GM18508 (cell line): ENCODE measurements around the gene SIRT3.
"Not testable (repeated sequence)": the region's sequence is repeated elsewhere in the genome, so short reads cannot be mapped to it uniquely, and the experiment has no call there.

Source experiments
- ATAC-seq: cut with Tn5 transposase; IDR thresholded peaks from one replicate; pipeline ENCODE4 v1.9.1; 2021; ENCODE audit warnings: moderate number of reproducible peaks; ENCODE audit not compliant: insufficient read depth, unreplicated experiment

Gene SIRT3

GRCh38 chr11:206002-206384, 30.1 kb downstream of the SIRT3 start:
- ATAC-seq: no peak

- no peak for ATAC-seq
Observed at GRCh38 chr11:205221-206001, 30.7 kb downstream of the SIRT3 start.

- ATAC-seq: no peak
Observed at GRCh38 chr11:204587-205109, 31.5 kb downstream of the SIRT3 start.

GRCh38 chr11:203945-204586, 32.1 kb downstream of the SIRT3 start:
- no peak for ATAC-seq

GRCh38 chr11:203056-203944, 32.8 kb downstream of the SIRT3 start:
- no peak for ATAC-seq

GRCh38 chr11:202490-202889, 33.7 kb downstream of the SIRT3 start:
- ATAC-seq: no peak

- no peak for ATAC-seq
Observed at GRCh38 chr11:201966-202365, 34.2 kb downstream of the SIRT3 start.

GRCh38 chr11:200224-201003, 35.7 kb downstream of the SIRT3 start:
- no peak for ATAC-seq

- ATAC-seq: no peak
Observed at GRCh38 chr11:199782-200181, 36.4 kb downstream of the SIRT3 start.

GRCh38 chr11:199004-199581, 37.0 kb downstream of the SIRT3 start:
- ATAC-seq: no peak

GRCh38 chr11:198236-198806, 37.8 kb downstream of the SIRT3 start:
- no peak for ATAC-seq

- ATAC-seq: no peak
Observed at GRCh38 chr11:197741-198235, 38.4 kb downstream of the SIRT3 start.

GRCh38 chr11:196786-197731, 39.1 kb downstream of the SIRT3 start:
- no peak for ATAC-seq

GRCh38 chr11:193481-193880, 42.7 kb downstream of the SIRT3 start:
- ATAC-seq: not testable (repeated sequence)

GRCh38 chr11:192674-193128, 43.4 kb downstream of the SIRT3 start, which contains the start of gene SCGB1C1:
SCGB1C1 (plus strand) TSS chr11:193078; CDS start chr11:193100, 22 bp downstream.
- ATAC-seq: not testable (repeated sequence)

GRCh38 chr11:191490-192478, 44.4 kb downstream of the SIRT3 start:
- not testable (repeated sequence) for ATAC-seq

- ATAC-seq: not testable (repeated sequence)
Observed at GRCh38 chr11:190546-190945, 45.6 kb downstream of the SIRT3 start.
